22Rv1 (cell line): ENCODE data around the gene SYNPO2.
A peak's percentile ranks its signal among the peaks of the same experiment; 100 is the strongest.

Experiments
- H3K27ac ChIP-seq: fragments of 450-650 bp; 2 replicates; pipeline ENCODE4 v1.5.1; 2017
- CTCF ChIP-seq: fragments of 450-650 bp; IDR thresholded peaks from 2 replicates; pipeline ENCODE4 v1.5.1; 2017; ENCODE audit warnings: mild to moderate bottlenecking
- ZFX ChIP-seq: fragments of 450-650 bp; IDR thresholded peaks from 2 replicates; pipeline ENCODE4 v1.6.1; 2017; ENCODE audit warnings: antibody characterized with exemption, borderline replicate concordance

SYNPO2 gene

GRCh38 chr4:118883861-118884260, 4.8 kb upstream of the SYNPO2 start:
- no peak overlapping the region for H3K27ac ChIP-seq
- no peak for TF ChIP-seq ZFX
- peak; percentile 31 for TF ChIP-seq CTCF

- H3K27ac ChIP-seq: no peak overlapping the region
- no peak for TF ChIP-seq CTCF
- no peak for TF ChIP-seq ZFX
Measured at GRCh38 chr4:118884716-118885115, 3.9 kb upstream of the SYNPO2 start.

- H3K27ac ChIP-seq: no peak overlapping the region
- TF ChIP-seq CTCF: no peak
- TF ChIP-seq ZFX: no peak
Measured at GRCh38 chr4:118889312-118889691, 648 bp downstream of the SYNPO2 start.

GRCh38 chr4:118894034-118894433, 5.4 kb downstream of the SYNPO2 start:
- H3K27ac ChIP-seq: no peak overlapping the region
- TF ChIP-seq CTCF (no peak), ZFX (no peak)

GRCh38 chr4:118898221-118898620, 9.6 kb downstream of the SYNPO2 start:
- no peak overlapping the region for H3K27ac ChIP-seq
- no peak for TF ChIP-seq CTCF
- no peak for TF ChIP-seq ZFX

- no peak overlapping the region for H3K27ac ChIP-seq
- TF ChIP-seq CTCF: no peak
Measured at GRCh38 chr4:118898684-118899138, 10.1 kb downstream of the SYNPO2 start.

- TF ChIP-seq CTCF (no peak), ZFX (no peak)
- no peak overlapping the region for H3K27ac ChIP-seq
Measured at GRCh38 chr4:118904418-118904817, 15.8 kb downstream of the SYNPO2 start.
